ENCODE measurements around the gene IL22RA1.

DNA sequence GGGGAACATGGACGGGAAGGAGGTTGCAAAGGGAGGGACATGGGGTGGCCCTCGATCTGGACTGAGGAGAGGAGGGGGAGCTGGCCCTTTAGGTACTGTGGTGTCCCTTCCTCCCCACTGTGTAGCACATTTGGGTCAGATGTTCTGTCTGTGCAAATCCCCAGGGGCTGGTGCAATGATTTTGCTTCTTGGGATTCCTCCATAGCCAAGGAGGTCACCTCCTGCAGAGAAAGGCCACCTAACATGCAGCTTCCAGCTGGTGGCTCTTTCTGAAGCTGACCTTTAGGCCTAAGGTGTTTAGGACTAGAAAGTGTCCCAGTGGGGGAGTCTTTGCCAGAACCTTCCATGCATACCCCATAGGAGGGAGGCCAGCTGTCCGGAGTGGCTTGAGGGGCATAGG is 22.0 kb downstream of the IL22RA1 start:
- TF ChIP-seq, protein P1, sequence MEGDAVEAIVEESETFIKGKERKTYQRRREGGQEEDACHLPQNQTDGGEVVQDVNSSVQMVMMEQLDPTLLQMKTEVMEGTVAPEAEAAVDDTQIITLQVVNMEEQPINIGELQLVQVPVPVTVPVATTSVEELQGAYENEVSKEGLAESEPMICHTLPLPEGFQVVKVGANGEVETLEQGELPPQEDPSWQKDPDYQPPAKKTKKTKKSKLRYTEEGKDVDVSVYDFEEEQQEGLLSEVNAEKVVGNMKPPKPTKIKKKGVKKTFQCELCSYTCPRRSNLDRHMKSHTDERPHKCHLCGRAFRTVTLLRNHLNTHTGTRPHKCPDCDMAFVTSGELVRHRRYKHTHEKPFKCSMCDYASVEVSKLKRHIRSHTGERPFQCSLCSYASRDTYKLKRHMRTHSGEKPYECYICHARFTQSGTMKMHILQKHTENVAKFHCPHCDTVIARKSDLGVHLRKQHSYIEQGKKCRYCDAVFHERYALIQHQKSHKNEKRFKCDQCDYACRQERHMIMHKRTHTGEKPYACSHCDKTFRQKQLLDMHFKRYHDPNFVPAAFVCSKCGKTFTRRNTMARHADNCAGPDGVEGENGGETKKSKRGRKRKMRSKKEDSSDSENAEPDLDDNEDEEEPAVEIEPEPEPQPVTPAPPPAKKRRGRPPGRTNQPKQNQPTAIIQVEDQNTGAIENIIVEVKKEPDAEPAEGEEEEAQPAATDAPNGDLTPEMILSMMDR (IDR thresholded peaks at IDR 0.05; ENCODE audit: insufficient read depth, low read length, poor library complexity, severe bottlenecking) = no peak
- TF ChIP-seq EZH2phosphoT487 (conservative IDR thresholded peaks at IDR 0.05; ENCODE audit: low read length) = no peak
